Liver (tissue), 9 donors: ENCODE results near the gene ZSWIM7. TPM values are rescaled to one million over a fixed set of nuclear protein-coding genes. Genes with fewer than 3 reads are reported as not detected.

Experiments
- DNase-seq: peaks from one replicate; pipeline ENCODE4 v3.0.0-alpha.2; 2017; ENCODE audit warnings: low spot score
- H3K27ac ChIP-seq, 2 donors: one replicate each; pipeline ENCODE4 v1.7.0; 2013; ENCODE audit warnings: inconsistent platforms in 2 of 2, low read length in 2 of 2, control low read depth in 1 of 2, low read depth in 1 of 2, mild to moderate bottlenecking in 1 of 2
- H3K27me3 ChIP-seq, 4 donors: one replicate each; pipeline versions ENCODE4 v1.6.1 to v1.7.0; 2013; ENCODE audit warnings: low read length in 3 of 4, inconsistent platforms in 1 of 4, mild to moderate bottlenecking in 1 of 4, moderate library complexity in 1 of 4; ENCODE audit not compliant: control insufficient read depth in 4 of 4, insufficient read depth in 4 of 4
- H3K36me3 ChIP-seq, 4 donors: one replicate each; pipeline versions ENCODE4 v1.6.1 to v1.7.0; 2013; ENCODE audit warnings: low read length in 3 of 4, mild to moderate bottlenecking in 3 of 4, low read depth in 1 of 4, moderate library complexity in 1 of 4; ENCODE audit not compliant: control insufficient read depth in 4 of 4, insufficient read depth in 3 of 4
- H3K4me1 ChIP-seq, 4 donors: one replicate each; pipeline versions ENCODE4 v1.6.1 to v1.7.0; 2013; ENCODE audit warnings: low read length in 3 of 4, mild to moderate bottlenecking in 3 of 4, moderate library complexity in 1 of 4; ENCODE audit not compliant: control insufficient read depth in 4 of 4, insufficient read depth in 4 of 4
- H3K4me3 ChIP-seq, 3 donors: one replicate each; pipeline versions ENCODE4 v1.6.1 to v1.7.0; 2013; ENCODE audit warnings: low read length in 3 of 3, control low read depth in 1 of 3, low read depth in 1 of 3, mild to moderate bottlenecking in 1 of 3
- H3K9ac ChIP-seq, 2 donors: one replicate each; pipeline ENCODE4 v1.7.0; 2013; ENCODE audit warnings: low read length in 2 of 2, mild to moderate bottlenecking in 2 of 2, moderate library complexity in 2 of 2, control low read depth in 1 of 2, low read depth in 1 of 2
- H3K9me3 ChIP-seq, 4 donors: one replicate each; pipeline versions ENCODE4 v1.6.1 to v1.7.0; 2013; ENCODE audit warnings: low read length in 3 of 4; ENCODE audit not compliant: control insufficient read depth in 4 of 4
- EGR1 ChIP-seq, 2 donors: IDR thresholded peaks; 2 replicates each; pipeline ENCODE4 v1.6.1; 2016 to 2018; ENCODE audit warnings: antibody characterized with exemption in 2 of 2, low read depth in 2 of 2
- FOXA1 ChIP-seq: IDR thresholded peaks from 2 replicates; pipeline ENCODE4 v1.6.1; 2016; ENCODE audit warnings: antibody characterized with exemption
- FOXA2 ChIP-seq: IDR thresholded peaks from 2 replicates; pipeline ENCODE4 v1.6.1; 2016; ENCODE audit warnings: antibody characterized with exemption
- GABPA ChIP-seq, 2 donors: IDR thresholded peaks in 1 of 2; conservative IDR thresholded peaks in 1 of 2; 2 replicates each; pipeline ENCODE4 v1.6.1; 2016; ENCODE audit warnings: antibody characterized with exemption in 2 of 2, mild to moderate bottlenecking in 1 of 2, moderate library complexity in 1 of 2
- HNF4A ChIP-seq, 2 donors: conservative IDR thresholded peaks; 2 replicates each; pipeline ENCODE4 v1.6.1; 2016; ENCODE audit warnings: antibody characterized with exemption in 2 of 2, mild to moderate bottlenecking in 2 of 2
- HNF4G ChIP-seq: IDR thresholded peaks from 2 replicates; pipeline ENCODE4 v1.6.1; 2016; ENCODE audit warnings: antibody characterized with exemption
- MAX ChIP-seq: IDR thresholded peaks from 2 replicates; pipeline ENCODE4 v1.6.1; 2016; ENCODE audit warnings: antibody characterized with exemption
- NR2F2 ChIP-seq: IDR thresholded peaks from 2 replicates; pipeline ENCODE4 v1.6.1; 2016; ENCODE audit warnings: antibody characterized with exemption
- RAD21 ChIP-seq, 2 donors: IDR thresholded peaks; 2 replicates each; pipeline ENCODE4 v1.6.1; 2016; ENCODE audit warnings: antibody characterized with exemption in 2 of 2, mild to moderate bottlenecking in 2 of 2
- REST ChIP-seq: IDR thresholded peaks from 2 replicates; pipeline ENCODE4 v1.6.1; 2016; ENCODE audit warnings: antibody characterized with exemption, mild to moderate bottlenecking
- RXRA ChIP-seq, 2 donors: IDR thresholded peaks; 2 replicates each; pipeline ENCODE4 v1.6.1; 2017 to 2018; ENCODE audit warnings: antibody characterized with exemption in 2 of 2, mild to moderate bottlenecking in 1 of 2
- SP1 ChIP-seq: IDR thresholded peaks from 2 replicates; pipeline ENCODE4 v1.6.1; 2018; ENCODE audit warnings: antibody characterized with exemption, mild to moderate bottlenecking
- TAF1 ChIP-seq: conservative IDR thresholded peaks from 2 replicates; pipeline ENCODE4 v1.6.1; 2016; ENCODE audit warnings: antibody characterized with exemption, mild to moderate bottlenecking
- YY1 ChIP-seq: IDR thresholded peaks from 2 replicates; pipeline ENCODE4 v1.6.1; 2016; ENCODE audit warnings: antibody characterized with exemption, mild to moderate bottlenecking
- ZBTB33 ChIP-seq: IDR thresholded peaks from 2 replicates; pipeline ENCODE4 v1.6.1; 2016; ENCODE audit warnings: antibody characterized with exemption
- WGBS: extraction: QIAGEN DNeasy Blood & Tissue Kit; methylation state at CpG from one replicate; pipeline ENCODE4 v1.1.7; 2013; 5-methylcytosine and 5-hydroxymethylcytosine counted together
- polyA plus RNA-seq, 2 donors: library from polyadenylated mRNA; stranded (reverse) in 1 of 2; unstranded in 1 of 2; fragments of 200-250 nt in 1 of 2; fragments of >200 nt in 1 of 2; fragmentation: Nextera tagmentation in 1 of 2; extraction: Ambion mirVana in 1 of 2; gene quantifications; one replicate each; pipeline versions ENCODE4 v1.2.1 to v1.2.3, GENCODE V29; 2013 to 2015
- total RNA-seq, 2 donors: library from RNA; depleted of rRNA; stranded (reverse); fragments of >200 nt; gene quantifications; one replicate each; pipeline ENCODE4 v1.2.3, GENCODE V29; 2014
- TF ChIP-seq, protein P1 (sequence below): IDR thresholded peaks from 2 replicates; pipeline ENCODE4 v1.6.1; 2016; ENCODE audit warnings: antibody characterized with exemption
- donor health status: healthy.
- donor health status: healthy.
- donor health status: healthy.
- donor health status: healthy.
- donor health status: healthy.

Gene ZSWIM7
- total and polyA plus RNA-seq, 4 donors: 7.1 to 27.0 (median 13.8) TPM

GRCh38 chr17:15998031-15998562 lies 1.4 kb downstream of the ZSWIM7 start:
- Histone ChIP-seq H3K9ac (no peak overlapping the region), H3K9me3 (no peaks in the 10 kb centered on the region), H3K36me3 (peaks cover 1 to 15% (median 12%) of the 10 kb centered on the region in 4 donors), H3K4me1 (peaks cover 3 to 16% (median 8%) of the 10 kb centered on the region in 4 donors), H3K27me3 (no peaks in the 10 kb centered on the region), H3K27ac (no peak overlapping the region), H3K4me3 (no peak overlapping the region)
- DNase-seq: no peak
- 85% methylated on average over 4 of the region's 4 CpGs for WGBS
- no peak for TF ChIP-seq RXRA (IDR thresholded peaks at IDR 0.05)
- TF ChIP-seq HNF4G: no peak
- no peak for TF ChIP-seq REST
- no peak for TF ChIP-seq FOXA2
- no peak for TF ChIP-seq MAX
- no peak for TF ChIP-seq YY1
- no peak for TF ChIP-seq ZBTB33
- no peak for TF ChIP-seq GABPA (IDR thresholded peaks at IDR 0.05 in 1 of 2, conservative IDR thresholded peaks at IDR 0.05 in 1 of 2)
- no peak for TF ChIP-seq TAF1
- TF ChIP-seq NR2F2: no peak
- no peak for TF ChIP-seq EGR1 (IDR thresholded peaks at IDR 0.05; ENCODE audit: low read depth in 2 of 2)
- TF ChIP-seq FOXA1: no peak
- TF ChIP-seq, protein P1, sequence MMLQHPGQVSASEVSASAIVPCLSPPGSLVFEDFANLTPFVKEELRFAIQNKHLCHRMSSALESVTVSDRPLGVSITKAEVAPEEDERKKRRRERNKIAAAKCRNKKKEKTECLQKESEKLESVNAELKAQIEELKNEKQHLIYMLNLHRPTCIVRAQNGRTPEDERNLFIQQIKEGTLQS: no peak
- TF ChIP-seq HNF4A (conservative IDR thresholded peaks at IDR 0.05): no peak
- TF ChIP-seq SP1: no peak
- no peak for TF ChIP-seq RAD21 (IDR thresholded peaks at IDR 0.05)

DNA sequence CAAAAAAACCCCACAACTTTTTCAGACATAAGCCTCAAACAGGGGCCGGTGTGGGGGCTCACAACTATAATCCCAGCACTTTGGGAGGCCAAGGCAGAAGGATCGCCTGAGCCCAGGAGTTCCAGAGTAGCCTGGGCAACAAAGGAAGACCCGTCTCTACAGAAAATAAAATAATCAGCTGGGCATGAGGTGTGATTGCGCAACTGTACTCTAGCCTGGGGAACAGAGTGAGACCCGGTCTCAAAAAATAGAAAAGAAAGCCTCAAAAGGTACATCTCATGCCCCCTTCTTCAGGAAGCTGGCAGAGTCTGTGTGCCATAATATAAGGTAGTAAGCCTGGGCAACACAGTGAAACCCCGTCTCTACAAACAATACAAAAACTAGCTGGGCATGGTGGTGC lies 3.2 kb downstream of the ZSWIM7 start:
- no peak for TF ChIP-seq RXRA (IDR thresholded peaks at IDR 0.05)
- no peak for TF ChIP-seq NR2F2
- TF ChIP-seq YY1: no peak
- DNase-seq: no peak
- 70% methylated on average over 6 of the region's 6 CpGs for WGBS
- H3K4me3 ChIP-seq: no peak overlapping the region
- H3K36me3 ChIP-seq: peaks cover 0 to 4% (median under 1%) of the 10 kb centered on the region in 4 donors
- H3K9me3 ChIP-seq: no peaks in the 10 kb centered on the region
- H3K27me3 ChIP-seq: no peaks in the 10 kb centered on the region
- H3K27ac ChIP-seq: no peak overlapping the region
- H3K4me1 ChIP-seq: peaks cover 3 to 15% (median 8%) of the 10 kb centered on the region in 4 donors
- no peak overlapping the region for H3K9ac ChIP-seq
